ENCODE data around the gene SHB.

The SHB gene

GRCh38 chr9:38003946-38004808 is 64.8 kb downstream of the SHB start:
- DNase-seq, result no peak

- DNase-seq, result no peak
Observed at GRCh38 chr9:38003230-38003629, 65.8 kb downstream of the SHB start.

DNA sequence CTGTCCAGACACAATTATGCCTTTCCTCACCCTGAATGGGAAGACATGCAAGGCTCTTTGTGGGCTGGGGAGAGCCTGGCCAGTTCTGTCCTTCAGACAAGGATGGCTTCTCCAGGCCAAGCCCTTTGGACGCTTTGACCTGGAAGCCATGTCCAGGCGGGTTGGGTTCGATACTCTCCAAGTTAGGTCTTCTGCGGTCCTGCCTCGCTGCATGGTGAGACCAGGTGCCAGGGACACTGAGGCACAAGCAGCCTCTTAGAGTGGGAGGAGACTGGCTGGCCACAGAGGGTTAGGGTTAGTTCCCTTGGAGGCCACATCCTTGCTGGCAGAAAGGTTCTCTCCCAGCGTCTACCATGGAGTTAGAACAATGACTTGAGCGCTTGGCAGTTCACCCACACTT is 67.6 kb downstream of the SHB start:
- DNase-seq, result no peak

- no peak for DNase-seq
Observed at GRCh38 chr9:38000735-38001134, 68.3 kb downstream of the SHB start.

GRCh38 chr9:38000332-38000731 is 68.7 kb downstream of the SHB start:
- no peak for DNase-seq

- DNase-seq, result no peak
Observed at GRCh38 chr9:37999588-38000189, 69.3 kb downstream of the SHB start.

DNA sequence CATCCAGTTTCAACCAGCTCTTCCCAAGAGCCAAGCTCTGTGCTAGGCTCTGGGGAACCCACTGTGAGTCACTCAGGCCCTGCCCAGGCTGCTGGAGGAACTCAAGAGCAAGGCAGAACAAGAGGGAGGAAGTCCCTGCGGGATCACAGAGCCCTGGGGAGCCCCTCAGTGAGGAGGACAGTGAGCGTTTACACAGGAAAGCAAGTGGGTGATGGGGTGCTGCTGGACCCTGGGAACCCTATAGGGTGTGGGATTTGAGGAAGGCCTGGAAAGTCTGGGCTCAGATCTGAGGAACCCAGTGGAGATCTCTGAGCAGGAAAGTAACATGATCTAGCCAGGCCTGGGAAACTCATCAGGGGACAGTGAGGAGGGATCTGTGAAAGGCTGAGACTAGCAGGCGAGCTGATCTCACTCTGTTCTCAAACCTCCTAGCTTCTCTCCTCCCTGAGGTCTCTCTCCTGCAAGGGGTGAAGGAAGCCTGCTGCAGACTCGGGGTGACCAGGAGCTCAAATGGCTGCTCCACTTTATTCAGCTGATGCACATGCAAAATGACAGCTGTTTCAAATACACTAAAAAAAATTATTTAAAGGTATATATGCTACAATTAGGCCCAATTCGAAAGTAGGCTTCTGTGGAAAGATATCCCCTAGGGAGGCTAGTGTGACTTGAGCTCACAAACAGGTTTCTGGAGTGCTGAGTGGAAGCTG is 70.0 kb downstream of the SHB start:
- DNase-seq, result no peak

- no peak for DNase-seq
Observed at GRCh38 chr9:37997636-37998374, 71.2 kb downstream of the SHB start.

DNA sequence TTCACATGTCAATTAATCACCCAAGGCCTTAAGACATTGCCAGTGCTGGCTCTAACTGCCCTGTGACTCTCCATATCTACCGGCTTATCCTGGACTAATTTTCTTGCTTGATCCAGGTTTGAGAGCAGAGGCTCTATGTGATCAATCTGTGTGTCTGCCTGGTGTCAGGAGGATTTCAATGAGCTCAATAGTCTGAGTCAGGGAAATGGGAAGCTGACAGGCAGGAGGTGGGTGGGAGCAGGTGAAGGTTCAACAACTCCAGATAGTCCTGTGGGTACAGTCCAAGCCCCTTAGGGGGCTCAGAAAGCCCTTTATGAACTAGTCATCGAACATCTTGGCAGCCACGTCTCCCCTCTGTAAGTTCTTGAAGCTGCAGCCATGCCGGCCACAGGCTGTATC is 72.2 kb downstream of the SHB start:
- DNase-seq, result no peak

DNA sequence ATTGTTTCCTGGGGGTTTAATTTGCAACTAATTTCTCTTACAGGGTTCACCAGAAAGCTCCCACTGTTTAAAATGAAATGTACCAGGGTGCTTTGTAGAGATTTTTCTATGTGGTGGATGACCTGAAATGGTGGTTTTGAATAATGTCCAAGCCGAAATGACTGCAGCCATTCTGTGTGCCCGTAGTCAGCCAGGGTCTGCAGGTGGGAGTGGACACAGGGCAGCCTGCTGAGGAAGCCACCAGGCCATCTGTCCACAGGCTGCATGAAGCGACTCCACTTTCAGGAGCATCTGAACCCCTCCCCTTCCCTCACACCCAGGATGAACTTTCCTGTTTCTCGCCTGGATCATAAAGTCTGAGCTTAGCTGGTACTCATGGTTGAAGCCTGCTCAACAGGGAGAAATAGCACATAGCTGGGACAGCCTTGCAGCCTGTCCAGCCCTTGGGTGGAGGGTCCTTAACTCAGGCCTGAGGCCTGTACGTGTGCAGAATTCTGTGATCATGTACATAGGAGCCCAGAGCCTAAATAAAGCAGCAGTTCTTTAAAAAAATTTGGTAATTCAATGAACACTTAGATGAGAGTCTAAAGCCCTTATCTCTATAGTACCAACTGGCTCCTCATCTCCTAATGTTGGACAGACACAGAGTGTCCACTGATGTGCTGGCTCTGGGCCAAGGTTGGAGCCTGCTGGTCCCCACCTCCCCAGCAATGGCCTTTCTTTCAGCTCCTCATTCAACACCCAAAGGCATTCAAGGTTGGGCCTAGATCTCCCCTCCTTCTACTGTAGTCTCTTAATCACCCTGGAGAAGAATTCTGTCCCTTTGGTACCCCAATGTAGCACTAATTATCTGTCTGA is 72.8 kb downstream of the SHB start:
- DNase-seq, result no peak

DNA sequence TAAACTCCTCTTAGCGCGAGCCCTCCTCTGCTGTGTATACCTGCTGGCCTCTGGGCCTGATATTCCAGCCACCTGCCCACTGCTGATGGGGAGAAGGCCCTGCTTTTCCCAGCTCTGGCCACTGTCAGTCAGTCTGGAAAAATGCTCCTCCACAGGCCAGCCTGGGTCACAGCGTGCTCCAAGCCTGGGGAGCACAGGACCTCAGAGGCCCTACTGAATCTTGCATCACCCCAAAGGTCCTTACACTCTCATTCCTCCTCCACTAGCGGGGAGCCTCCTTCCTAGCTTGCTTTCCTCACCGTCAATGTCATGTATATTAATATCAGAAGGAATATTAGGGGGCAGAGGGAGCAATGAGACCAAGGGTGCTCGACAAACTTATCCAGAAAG is 73.7 kb downstream of the SHB start:
- DNase-seq, result no peak

DNA sequence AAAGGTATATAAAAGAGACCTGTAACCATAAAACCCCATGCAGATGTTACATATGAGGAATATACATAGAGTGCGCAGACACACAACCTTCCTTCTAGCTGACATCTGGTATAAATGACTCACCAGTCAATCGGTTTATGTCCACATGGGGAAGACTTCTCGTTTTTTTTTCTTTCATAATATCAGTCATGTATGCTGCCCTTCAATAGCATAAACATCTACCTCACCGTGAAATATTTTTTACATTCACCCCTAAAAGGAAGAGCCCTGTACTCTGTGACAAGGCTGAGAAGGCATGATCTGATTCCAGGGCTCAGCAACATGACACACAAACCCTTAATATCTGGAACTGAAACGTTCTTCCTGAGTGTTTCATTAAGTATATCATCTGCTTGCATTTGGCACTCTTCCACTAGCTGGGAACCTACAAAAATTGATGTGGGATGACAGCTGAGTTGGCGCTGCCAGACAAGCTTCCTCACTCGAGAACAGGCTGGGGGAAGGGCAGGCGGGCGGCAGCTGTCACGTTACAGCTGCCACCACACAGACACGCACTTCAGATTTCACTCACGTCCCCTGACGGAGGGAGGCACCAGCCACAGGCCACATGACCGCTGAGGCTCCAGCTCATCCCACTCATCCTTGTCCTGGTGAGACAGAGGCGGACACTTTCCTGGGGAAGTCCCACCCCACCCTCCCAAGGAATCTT is 74.2 kb downstream of the SHB start:
- no peak for DNase-seq

- no peak for DNase-seq
Observed at GRCh38 chr9:37992924-37993349, 76.1 kb downstream of the SHB start.

- no peak for DNase-seq
Observed at GRCh38 chr9:37990404-37991015, 78.5 kb downstream of the SHB start.

GRCh38 chr9:37989701-37990100 is 79.3 kb downstream of the SHB start:
- DNase-seq, result no peak

GRCh38 chr9:37988602-37989001 is 80.4 kb downstream of the SHB start:
- no peak for DNase-seq

- DNase-seq, result no peak
Observed at GRCh38 chr9:37988041-37988440, 81.0 kb downstream of the SHB start.

DNA sequence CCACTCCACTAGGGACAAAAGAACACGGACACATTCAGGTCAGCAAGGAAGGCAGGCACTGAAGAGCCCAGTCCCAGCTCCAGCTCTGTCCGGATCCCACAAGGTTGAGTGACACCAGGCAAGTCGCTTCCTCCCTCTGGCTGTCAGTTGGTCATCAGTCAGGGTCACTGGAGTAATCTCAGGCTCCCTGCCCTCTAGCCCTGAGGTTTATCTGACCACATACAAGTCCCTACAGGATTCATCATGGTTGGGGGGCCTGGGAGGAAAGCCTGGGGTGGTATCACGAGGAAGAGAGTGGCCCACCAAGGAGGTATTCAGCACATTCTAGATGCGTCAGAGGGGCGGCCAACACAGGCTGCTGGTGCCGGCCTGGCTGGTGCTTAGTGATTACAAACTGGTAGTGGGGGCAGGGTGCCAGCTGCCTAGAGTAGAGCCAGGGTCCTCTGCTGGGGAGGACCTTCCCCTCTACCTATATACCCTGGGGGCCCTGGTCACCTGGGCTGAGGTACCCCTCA is 81.5 kb downstream of the SHB start:
- DNase-seq, result no peak

DNA sequence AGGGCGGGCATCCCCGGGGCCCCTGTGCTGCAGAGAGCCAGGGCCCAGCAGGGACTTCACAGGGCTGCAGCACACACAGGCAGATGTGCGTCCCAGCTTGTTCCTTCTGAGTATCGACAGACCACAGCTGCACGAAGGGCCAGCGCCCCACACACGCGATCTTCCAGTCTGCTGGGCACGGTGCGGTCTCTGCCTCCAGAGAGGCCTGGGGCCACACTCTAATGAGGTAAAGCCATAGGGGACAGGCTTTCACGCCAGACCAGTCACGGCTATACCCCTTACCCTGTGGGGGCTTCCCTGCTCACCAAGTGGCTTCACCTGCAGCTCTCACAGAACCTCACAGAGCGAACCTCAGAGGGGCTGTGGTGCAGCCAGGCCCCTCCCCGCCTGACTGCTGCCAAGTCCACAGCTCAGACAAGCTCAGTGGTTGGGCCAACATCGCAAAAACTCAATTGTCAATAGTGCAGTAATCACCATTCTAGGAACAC is 82.2 kb downstream of the SHB start:
- no peak for DNase-seq

GRCh38 chr9:37986001-37986400 is 83.0 kb downstream of the SHB start:
- DNase-seq, result no peak

Measured in activated T-cell treated with anti-CD3 and anti-CD28 coated beads for 4 hours (primary cell).